ENCODE data around the gene IL17RB.

Gene IL17RB

DNA sequence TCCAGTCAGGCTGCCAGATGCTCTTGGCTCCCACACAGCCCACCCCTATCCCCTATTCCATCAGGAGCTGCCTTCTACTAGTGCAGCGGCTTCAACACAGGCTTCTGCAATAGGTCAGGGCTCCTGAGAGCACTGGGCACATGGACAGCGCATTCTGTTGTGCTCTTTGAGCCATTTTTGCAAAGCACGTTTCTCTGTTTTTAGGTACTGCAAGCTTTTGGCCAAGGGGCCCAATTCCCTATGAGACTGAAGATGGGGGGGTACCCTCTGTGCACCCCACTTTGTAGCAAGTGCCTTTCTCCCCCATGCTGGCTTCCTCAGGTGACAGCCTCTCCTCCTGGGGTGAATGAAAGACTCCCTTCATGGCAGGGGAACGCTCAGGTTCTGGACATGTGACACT, 31.3 kb upstream of the IL17RB start:
- TF ChIP-seq, protein P1, sequence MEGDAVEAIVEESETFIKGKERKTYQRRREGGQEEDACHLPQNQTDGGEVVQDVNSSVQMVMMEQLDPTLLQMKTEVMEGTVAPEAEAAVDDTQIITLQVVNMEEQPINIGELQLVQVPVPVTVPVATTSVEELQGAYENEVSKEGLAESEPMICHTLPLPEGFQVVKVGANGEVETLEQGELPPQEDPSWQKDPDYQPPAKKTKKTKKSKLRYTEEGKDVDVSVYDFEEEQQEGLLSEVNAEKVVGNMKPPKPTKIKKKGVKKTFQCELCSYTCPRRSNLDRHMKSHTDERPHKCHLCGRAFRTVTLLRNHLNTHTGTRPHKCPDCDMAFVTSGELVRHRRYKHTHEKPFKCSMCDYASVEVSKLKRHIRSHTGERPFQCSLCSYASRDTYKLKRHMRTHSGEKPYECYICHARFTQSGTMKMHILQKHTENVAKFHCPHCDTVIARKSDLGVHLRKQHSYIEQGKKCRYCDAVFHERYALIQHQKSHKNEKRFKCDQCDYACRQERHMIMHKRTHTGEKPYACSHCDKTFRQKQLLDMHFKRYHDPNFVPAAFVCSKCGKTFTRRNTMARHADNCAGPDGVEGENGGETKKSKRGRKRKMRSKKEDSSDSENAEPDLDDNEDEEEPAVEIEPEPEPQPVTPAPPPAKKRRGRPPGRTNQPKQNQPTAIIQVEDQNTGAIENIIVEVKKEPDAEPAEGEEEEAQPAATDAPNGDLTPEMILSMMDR (IDR thresholded peaks at IDR 0.05; ENCODE audit: extremely low read depth, missing control alignments), result no peak
- DNase-seq (ENCODE audit: low spot score), result no peak

DNA sequence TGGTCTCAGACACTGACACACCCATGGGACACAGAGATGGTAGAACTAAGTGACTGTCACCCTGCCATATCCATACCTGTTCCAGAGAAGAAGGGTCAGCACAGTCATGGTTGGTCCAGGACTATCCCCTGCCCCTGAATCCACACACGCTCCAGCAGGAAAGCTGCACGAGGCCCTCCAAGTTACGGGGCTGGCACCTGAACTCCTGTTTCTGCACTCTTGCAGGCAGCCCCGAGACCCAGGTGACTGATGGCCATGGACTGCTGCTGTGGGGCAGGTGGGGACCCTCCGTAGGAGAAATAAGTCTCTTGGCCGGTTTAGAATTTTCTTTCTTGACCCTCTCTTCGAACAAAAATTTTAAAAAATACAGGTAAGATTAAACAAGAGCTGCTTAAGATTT, 30.7 kb upstream of the IL17RB start:
- no peak for DNase-seq (ENCODE audit: low spot score)
- TF ChIP-seq, protein P1 (IDR thresholded peaks at IDR 0.05; ENCODE audit: extremely low read depth, missing control alignments), result no peak

DNA sequence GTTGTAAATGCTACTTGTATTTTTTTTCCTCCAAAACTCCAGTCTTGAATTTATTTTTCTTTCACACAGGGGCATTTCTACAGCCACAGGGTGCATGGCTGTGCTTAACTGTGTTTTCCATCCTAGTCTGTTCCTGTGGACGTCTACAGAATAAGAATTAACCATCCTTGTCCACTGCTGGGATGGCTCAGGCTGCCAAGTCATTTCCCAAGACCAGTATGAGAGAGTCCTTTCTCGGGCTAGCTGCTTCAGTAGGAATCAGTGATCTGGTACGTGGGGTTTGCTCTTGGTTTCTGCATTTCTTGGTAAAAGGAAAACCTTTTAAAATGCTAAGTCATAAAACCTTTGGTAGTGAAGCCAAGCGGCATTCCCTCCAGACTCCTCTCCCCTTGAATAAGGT, 29.9 kb upstream of the IL17RB start:
- no peak for DNase-seq (ENCODE audit: low spot score)
- TF ChIP-seq, protein P1 (IDR thresholded peaks at IDR 0.05; ENCODE audit: extremely low read depth, missing control alignments), result no peak

DNA sequence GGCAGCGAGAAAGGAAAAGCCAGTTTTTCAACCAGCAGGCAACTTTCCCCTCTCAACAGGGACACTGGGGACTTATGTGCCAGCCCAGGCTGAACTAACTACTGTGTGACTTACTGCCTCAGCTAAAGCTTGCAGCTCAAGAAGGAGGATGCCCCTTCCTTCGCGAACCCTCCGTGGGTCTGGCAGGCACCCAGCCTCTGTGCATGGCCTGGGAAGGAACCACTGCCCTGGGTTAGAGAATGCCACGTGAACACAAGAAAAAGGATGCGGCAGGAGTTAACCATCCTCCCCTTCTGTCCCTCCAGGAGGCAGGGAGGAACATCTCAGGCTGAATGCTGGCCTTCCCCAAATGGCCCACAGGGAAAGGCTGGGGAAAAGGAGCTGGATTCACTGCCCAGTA, 29.2 kb upstream of the IL17RB start:
- DNase-seq (ENCODE audit: low spot score), result no peak
- TF ChIP-seq, protein P1 (IDR thresholded peaks at IDR 0.05; ENCODE audit: extremely low read depth, missing control alignments), result no peak

DNA sequence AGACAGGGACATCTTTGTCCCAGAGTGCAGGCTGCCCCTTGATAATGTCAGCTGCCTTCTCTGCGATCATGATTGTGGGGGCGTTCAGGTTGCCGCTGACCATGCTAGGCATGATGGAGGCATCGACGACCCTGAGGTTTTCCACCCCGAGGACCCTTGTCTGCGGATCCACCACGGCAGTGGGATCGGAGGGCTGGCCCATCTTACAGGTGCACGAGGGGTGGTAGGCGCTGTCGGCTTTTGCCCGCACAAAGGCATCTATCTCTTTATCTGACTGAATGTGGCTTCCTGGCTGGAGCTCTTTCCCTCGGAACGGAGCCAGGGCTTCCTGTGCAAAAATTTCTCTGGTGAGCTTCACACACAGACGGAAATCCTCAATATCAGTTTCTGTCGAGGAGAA, 28.6 kb upstream of the IL17RB start:
- DNase-seq (ENCODE audit: low spot score), result no peak
- TF ChIP-seq, protein P1 (IDR thresholded peaks at IDR 0.05; ENCODE audit: extremely low read depth, missing control alignments), result no peak

DNA sequence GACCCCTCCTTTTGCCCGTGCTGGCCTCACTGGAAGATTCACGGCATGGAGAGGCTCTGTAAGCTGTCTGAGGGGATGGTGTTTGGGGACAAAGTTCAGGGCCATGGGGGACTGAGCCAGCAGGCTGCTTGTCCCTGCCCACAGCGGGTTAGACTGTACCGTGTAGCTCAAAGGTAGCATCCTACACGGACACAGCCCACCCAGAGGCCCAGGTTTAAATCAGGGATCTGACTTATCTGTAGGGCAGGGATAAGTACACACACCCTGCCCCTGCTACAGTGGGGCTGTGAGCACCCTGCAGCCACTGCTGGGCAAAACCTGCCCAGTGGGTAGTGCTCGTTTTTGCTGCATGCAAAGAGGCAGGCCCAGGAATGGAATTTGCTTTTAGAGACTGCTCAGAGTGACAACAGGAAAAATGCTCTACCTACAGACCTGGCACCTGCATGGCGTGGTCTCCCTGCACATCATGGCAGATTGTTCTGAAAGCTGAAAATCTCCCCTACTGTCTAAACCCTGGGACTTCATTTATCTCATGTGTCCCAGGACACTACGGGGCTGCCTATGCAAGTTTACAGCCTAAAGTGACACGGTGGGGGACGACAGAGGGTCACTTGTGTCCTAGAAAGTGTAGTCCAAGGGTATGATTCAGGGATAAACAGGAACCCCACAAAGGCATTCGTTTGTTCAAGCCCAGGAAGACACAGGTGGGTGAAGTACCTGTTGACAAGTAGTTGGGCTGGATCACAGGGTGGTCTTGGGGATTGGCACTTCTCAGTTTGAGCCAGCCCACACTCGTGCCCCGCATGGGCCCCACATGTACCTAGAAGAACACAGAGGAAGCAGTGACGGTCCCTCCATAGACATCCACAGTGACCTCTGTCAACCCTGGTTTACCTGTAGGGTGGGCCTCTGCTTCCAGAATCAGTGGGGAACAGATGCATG, 27.9 kb upstream of the IL17RB start:
- no peak for DNase-seq (ENCODE audit: low spot score)
- TF ChIP-seq, protein P1 (IDR thresholded peaks at IDR 0.05; ENCODE audit: extremely low read depth, missing control alignments), result no peak

DNA sequence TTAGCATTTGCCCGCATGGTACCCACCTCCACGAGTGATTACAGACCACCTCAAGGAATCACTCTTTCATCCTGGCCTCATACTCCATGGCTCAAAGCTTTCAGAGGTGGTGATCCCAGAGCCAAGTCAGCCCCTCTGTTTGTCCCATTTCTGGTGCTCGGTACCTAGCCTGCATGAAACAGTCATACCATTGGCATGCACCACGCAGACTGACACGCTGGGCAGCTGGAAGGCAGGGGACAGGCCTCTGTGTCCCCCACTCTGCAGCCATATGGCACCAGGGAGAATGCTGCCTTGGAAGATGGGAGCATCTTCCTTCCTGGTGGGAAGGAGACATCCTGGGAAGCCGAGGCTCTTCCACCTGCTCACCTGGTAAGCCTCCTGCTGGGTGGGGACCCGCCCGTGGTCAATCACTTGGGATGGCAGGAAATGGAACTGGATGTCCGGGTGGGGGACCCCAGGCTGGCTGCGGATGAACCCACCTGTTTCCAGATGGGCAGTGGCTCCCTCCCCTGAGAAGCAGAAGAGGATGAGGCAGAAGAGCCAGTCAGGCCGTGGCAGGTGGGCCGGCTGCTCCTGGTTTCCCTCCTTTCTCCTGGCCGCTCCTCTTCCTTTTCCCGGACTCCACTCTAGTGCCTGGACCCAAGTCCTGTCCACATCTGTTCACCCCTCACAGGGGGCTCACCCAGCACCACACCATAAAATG, 27.1 kb upstream of the IL17RB start:
- TF ChIP-seq, protein P1 (IDR thresholded peaks at IDR 0.05; ENCODE audit: extremely low read depth, missing control alignments), result no peak
- no peak for DNase-seq (ENCODE audit: low spot score)
